Stimulated activated CD8-positive, alpha-beta memory T cell treated with anti-CD3 and anti-CD28 coated beads, Interleukin-7, amount 100 ng/mL, for 24 hours (primary cell): ENCODE results near the gene CTCFL.
"Not testable (repeated sequence)": the region's sequence is repeated elsewhere in the genome, so short reads cannot be mapped to it uniquely, and the experiment has no call there.

Experiments used
- DNase-seq: peaks from one replicate; pipeline ENCODE4 v3.0.0-alpha.2; 2020; ENCODE audit warnings: low read depth

The CTCFL gene

GRCh38 chr20:57508831-57509230, 16.1 kb downstream of the CTCFL start:
- DNase-seq: no peak

DNA sequence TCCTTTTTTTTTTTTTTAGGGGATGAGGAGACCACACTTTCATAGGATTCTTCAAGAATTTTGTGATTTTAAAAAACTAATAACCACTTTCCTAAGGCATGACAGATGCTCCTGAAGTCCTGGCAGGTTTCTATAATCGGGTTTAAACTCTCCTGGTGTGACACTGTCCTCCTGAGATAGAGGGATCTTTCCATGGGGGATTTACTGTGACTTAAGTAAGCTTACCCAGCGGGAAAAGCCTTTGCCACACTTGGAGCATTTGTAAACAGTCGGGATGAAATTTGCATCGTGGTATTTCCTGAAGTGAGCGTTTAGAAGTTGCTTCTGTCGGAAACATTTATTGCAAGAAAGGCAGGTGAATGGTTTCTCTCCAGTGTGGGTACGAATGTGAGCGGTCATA, 16.6 kb downstream of the CTCFL start:
- DNase-seq: no peak

DNA sequence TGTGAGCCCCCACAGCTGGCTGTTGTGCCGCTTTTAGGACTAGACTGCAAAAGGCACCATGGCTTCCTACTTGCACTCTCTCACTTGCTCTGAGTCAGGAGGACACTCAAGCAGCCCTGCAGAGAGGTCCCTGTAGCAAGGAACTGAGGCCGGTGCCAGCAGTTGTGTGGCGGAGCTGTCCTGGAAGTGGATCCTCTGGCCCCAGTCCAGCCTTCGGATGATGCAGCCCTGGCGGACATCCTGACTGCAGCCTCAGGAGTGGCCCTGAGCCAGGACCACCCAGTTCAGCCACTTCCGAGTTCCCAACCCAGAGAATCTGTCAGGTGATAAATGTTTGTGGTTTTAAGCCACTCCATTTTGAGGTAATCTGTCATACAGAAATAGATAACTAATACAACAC, 17.5 kb downstream of the CTCFL start:
- DNase-seq: no peak

- no peak for DNase-seq
Observed at GRCh38 chr20:57505979-57506378, 19.0 kb downstream of the CTCFL start.

GRCh38 chr20:57504411-57504810, 20.5 kb downstream of the CTCFL start:
- DNase-seq: no peak

DNA sequence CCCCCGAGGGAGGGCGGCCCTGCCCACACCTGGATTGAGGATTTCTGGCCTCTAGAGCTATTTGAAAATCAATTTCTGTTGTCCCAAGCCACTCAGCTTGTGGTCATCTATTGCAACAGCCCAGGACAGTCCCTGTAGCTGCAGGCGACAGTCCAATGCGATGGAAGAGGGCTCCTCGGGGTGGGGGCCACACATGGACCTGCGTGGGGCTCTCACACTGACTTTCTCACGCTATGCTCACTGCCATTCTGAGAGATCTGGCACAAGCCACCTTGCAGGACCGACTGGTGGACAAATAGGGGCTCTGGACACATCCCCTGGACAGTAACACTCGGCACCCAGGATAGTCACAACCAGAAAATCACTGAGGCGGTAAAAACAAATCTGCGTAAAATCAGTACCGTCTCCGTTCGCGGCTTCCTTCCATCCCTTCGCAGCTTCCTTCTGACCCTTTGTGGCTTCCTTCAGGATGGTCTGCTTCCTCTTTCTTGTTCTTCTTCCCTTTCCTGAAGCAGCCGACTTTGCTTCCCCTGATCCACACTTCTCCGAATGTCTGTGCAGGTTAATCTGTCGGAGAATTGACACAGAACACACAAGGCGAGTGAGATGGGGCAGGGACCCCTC, 21.8 kb downstream of the CTCFL start:
- DNase-seq: no peak

- DNase-seq: no peak
Observed at GRCh38 chr20:57502336-57502700, 22.6 kb downstream of the CTCFL start.

DNA sequence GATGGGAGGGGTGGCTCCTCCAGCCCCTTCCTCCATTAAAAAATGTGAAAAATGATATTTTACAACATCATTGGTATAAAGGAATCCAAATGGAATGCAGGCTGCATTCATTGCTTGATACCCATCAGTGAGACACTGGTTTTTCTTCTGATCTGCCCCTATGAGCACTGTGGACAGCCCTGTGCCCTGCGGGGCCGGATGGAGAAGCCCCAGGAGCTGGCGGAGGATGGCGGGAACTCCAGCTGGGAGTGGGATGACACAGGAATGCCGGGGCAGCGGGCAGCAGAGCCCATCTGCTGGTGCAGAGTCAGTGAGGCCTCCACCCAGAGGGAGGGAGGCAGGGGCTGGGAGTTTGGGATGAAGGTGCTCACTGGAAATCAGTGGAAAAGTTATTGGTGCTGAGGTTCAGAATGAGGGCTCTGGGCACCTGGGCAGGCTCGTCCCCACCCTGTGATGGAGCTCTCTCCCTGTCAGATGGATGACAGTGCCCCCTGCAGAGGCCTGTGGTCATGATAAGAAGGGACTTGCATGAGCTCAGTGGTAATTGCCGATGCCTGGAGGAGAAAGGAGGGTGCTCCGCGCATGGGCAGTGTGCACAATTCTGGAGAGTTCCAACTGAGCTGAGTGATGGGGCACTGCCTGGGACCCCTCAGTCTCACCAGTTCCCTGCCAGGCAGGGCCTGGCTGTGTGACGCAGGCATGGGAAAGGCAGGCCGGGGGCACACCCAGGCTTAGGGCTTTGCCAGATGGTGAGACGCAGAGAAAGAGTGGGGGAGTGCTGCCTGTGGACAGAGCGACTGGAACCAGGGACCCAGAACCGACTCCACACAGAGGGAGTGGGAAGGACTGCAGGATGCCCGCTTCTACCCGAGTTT, 23.2 kb downstream of the CTCFL start:
- DNase-seq: no peak

- no peak for DNase-seq
Observed at GRCh38 chr20:57500962-57501361, 24.0 kb downstream of the CTCFL start.

- no peak for DNase-seq
Observed at GRCh38 chr20:57500235-57500634, 24.7 kb downstream of the CTCFL start.

DNA sequence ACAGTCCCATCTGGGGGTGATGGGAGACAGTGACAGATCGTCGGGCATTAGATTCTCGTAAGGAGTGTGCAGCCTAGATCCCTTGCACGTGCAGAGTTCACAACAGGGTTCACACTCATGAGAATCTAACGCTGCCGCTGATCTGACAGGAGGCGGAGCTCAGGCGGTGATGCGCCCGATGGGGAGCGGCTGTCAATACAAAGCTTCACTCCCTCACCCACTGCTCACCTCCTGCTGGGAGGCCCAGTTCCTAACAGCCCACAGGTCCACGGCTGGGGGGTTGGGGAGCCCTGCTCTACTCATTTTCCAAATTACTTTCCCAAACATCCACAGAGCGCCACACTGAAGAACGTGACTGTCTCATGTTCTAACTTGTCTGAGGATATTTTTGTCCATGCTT, 25.3 kb downstream of the CTCFL start:
- no peak for DNase-seq

GRCh38 chr20:57498425-57499400, 26.2 kb downstream of the CTCFL start:
- DNase-seq: no peak

DNA sequence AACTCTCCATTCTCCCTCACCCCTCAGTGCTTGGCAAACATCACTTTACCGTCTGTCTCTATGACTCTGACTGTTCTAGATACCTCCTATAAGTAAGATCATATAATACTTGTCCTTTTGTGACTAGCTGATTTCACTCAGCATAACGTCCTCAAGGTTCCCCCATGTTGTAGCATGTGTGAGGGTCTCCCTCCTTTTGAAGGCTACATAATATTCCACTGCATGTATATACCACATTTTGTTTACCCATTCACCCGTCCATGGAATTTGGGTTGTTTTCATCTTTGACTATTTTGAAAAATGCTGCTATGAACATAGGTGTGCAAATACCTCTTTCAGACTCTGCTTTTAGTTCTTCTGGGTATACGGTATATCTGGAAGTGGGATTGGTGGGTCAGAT, 28.3 kb downstream of the CTCFL start:
- no peak for DNase-seq

DNA sequence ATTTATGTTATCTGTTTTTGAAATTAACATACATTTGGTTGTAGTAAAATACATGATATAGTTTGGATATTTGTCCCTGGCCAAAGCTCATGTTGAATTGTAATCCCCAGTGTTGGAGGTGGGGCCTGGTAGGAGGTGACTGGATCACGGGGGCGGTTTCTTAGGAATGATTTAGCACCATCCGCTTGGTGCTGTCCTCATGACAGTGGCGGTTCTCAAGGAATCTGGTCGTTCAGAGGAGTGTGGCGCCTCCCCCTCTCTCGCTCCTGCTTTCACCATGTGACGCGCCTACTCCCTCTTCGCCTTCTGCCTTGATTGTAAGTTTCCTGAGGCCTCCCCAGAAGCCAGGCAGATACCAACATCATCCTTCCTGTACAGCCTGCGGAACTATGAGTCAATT, 29.0 kb downstream of the CTCFL start:
- DNase-seq: no peak

GRCh38 chr20:57493091-57493615, 31.8 kb downstream of the CTCFL start:
- DNase-seq: no peak

DNA sequence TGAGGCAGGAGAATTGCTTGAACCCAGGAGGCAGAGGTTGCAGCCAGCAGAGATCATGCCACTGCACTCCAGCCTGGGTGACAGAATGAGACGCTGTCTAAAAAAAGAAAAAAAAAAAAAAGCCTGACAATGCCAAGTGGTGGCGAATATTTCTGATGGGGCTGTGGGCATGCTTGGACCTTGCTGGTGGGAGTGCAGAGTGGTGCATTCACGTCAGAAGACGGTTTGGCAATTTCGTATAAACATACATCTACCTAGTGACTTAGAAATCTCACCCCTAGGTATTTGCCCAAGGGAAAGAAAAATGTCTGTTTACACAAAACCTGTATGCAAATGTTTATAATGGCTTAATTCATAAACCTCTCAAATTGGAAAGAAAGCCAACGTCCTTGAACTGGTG, 33.6 kb downstream of the CTCFL start:
- no peak for DNase-seq

- DNase-seq: not testable (repeated sequence)
Observed at GRCh38 chr20:57488277-57488676, 36.7 kb downstream of the CTCFL start.

DNA sequence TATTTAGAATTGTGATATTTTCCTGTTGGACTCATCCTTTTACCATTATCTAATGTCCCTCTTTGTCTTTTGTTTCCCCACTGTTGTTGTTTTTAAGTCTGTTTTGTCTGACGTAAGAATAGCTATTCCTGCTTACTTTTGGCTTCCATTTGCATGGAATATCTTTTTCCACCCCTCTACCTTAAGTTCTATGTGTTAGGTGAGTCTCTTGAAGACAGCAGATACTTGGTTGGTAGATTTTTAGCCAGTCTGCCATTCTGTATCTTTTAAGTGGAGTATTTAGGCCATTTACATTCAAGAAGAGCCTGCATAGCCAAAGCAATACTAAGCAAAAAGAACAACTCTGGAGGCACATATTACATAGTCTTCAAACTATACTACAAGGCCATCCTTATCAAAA, 39.2 kb downstream of the CTCFL start:
- no peak for DNase-seq

DNA sequence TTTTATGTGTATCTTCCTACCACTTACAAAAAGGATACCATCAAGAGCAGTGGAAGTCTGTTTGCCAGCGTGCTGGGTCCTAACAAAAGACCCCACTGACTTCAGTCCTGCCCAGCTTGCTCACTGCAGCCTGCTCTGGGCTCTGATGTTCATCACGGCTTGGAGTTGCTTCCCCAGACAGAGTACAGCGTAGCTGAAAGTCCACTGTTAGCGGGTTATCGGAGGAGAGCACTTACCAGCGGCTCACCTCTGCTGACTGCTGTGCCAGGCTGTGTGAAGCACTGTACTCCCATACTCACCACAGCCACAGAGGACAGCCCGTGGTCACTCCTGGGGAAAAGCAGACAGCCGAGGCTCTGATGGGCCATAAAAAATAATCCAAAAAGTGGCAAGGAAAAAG, 40.2 kb downstream of the CTCFL start:
- DNase-seq: no peak

- DNase-seq: no peak
Observed at GRCh38 chr20:57483287-57484050, 41.5 kb downstream of the CTCFL start.

- no peak for DNase-seq
Observed at GRCh38 chr20:57482796-57483195, 42.1 kb downstream of the CTCFL start.

DNA sequence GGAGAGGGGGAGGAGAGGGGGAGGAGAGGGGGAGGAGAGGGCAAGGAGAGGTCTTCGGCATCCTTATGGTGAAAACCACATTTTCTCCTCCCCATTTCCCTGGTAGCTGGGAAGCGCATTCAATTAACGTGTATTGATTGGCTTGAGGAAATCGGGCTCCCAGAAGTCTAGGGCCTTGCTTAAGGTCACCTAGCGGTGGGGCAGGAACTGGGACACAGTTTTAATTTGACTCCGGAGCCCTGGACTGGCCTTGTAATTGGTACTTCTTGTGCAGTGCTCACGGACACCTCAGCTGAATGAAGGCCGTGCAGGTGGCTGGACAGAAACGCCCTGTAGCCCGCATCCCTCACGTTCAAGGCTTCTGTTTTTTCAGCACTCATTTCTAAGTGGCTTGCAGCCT, 42.8 kb downstream of the CTCFL start:
- no peak for DNase-seq
